Measurements from ENCODE around the gene CROT.

DNA sequence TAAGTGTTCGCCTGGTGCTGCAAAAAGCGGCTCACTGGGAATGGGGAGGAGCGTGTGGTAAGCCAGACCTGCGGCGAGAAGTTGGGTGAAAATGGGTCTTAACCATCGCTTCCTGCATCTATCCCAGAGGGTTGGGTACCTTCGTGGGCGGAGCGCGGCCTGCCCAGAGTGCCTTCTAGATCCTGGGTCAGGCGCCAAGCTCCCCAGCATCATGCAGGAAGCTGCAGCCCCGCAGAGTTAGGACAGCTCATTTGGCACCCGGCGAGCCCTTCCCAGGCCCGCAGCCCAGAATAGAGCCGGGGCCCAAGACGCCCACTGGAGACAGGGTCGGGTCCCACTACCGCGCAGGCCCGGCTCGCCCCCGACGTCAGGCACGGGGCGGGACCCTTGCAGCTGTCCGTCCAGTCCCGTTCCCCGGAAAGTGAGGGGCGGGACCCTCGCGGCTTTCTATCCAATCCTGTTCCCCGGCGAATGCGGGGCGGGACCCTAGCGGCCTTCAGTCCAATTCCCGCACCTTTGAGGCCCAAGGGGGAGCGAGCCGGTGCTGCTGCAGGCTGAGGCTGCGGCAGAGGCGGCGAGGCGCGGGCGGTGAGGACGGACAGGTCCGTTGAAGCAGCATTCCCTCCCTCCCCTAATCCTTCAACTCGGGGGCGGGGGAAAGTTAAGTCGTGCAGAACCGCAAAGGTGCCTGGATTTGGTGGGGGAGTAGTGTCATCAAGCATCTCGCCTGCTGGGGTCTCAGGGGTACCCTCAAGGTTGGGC is at the start of gene CROT:
- TF ChIP-seq, protein P1, sequence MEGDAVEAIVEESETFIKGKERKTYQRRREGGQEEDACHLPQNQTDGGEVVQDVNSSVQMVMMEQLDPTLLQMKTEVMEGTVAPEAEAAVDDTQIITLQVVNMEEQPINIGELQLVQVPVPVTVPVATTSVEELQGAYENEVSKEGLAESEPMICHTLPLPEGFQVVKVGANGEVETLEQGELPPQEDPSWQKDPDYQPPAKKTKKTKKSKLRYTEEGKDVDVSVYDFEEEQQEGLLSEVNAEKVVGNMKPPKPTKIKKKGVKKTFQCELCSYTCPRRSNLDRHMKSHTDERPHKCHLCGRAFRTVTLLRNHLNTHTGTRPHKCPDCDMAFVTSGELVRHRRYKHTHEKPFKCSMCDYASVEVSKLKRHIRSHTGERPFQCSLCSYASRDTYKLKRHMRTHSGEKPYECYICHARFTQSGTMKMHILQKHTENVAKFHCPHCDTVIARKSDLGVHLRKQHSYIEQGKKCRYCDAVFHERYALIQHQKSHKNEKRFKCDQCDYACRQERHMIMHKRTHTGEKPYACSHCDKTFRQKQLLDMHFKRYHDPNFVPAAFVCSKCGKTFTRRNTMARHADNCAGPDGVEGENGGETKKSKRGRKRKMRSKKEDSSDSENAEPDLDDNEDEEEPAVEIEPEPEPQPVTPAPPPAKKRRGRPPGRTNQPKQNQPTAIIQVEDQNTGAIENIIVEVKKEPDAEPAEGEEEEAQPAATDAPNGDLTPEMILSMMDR (conservative IDR thresholded peaks at IDR 0.05; ENCODE audit: low read length) = no peak
- TF ChIP-seq EZH2phosphoT487 (IDR thresholded peaks at IDR 0.05; ENCODE audit: borderline replicate concordance) = no peak
